Stromal cell of bone marrow (primary cell): Measurements from ENCODE around the gene MKNK1.
"Not testable (repeated sequence)": the region's sequence is repeated elsewhere in the genome, so short reads cannot be mapped to it uniquely, and the experiment has no call there.

Source experiments
- DNase-seq: peaks from one replicate; pipeline ENCODE4 v3.0.0-alpha.2; 2012; ENCODE audit warnings: low read depth

Gene MKNK1

DNA sequence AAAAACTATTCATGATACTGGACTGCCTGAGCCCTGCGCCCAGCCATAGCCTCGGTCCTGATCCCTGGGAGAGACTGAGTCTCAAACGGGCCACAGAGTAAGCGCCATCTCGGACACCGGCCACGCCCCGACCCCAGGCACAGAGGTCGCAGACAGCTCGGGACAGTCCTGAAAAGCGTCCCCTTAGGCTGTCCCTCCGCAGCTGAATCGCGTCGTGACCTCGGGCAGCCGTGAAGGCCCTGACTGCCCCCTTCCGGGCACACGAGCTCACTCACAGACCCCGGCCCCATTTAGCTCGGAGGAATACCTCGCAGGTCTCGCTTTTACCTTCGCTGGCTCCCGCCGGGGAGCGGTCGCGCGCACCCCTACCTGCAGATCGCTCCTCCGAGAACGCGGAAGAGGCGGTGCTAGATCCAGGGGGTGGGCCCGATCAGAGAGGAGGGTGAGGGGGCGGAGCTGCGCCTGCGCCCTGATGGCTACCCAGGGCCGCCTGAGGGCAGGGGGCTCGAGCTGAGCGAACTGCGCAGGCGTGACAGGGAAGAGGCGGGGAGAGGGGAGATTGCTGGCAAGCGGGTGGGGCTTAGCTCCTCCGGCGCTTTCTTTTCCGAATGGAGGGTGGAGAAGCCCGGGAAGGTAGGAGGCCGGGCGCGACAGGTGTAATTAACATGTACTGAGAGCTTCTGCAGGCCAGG is at the start of gene MKNK1:
MKNK1 (minus strand) TSS at position 411 of the 692 bp plus-strand sequence. CDS start 20,941 bp downstream, outside the sequence.
- DNase-seq, result peak; percentile 87

DNA sequence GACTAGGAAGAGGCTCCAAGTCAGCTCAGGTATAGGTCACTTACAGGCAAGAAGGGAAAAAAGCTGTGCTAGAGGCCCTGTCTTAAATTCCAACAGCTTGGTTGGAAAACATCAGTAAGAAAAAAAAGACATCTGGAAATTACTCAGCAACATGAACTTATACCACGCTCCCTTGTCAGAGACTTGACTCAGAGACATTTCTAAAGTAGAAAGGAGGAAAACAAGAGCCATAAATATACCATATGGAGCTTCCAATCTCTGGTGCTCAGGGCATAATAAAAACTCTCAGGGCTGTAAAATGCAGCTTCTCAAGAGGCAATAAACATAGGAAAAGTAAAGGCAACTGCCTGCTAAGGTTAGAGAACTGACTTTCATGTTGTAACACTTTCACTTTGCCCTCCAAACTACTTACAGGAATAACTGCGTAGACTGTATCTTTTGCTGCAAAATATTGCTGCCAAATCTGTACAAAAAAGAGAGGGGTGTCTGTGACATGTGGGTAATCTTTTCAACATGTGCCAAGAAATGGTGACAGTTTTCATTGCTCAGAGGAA is 49.4 kb upstream of the MKNK1 start:
- no peak for DNase-seq

DNA sequence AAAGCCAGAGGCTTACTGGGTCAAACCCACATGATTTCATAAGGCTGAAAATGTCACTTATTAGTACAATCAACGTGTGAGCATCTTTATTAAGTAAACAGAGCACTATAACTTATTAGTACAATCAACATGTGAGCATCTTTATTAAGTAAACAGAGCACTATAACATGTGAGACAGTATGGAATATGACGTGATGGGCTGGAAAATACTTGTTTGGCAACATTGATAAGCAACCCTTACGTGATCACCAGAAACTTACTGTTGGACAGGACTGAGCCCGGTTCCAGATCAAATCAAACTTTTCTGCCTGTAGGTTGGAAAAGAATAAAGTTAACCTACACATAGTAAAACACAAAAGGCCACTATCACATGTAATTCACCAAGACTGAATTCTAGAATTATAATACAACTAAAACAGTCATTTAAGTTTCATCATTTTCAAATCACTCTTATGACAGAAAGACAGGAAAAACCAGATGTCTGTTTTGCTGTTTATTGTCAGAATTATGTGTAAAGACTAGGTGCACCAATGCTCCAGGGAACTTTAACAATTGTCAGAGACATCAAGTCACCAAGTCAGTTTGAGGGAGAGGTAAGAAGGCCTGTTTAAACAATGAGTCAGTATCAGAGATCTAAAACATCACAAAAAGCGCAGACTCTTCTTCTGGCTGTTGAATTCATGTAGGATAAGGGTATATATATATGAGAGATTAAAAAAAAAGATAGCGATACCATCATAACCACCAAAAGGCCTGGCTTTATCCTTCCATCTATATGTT is 48.4 kb upstream of the MKNK1 start:
- no peak for DNase-seq

DNA sequence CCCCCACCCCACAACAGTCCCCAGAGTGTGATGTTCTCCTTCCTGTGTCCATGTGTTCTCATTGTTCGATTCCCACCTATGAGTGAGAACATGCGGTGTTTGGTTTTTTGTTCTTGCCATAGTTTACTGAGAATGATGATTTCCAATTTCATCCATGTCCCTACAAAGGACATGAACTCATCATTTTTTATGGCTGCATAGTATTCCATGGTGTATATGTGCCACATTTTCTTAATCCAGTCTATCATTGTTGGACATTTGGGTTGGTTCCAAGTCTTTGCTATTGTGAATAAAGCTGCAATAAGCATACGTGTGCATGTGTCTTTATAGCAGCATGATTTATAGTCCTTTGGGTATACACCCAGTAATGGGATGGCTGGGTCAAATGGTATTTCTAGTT is 47.1 kb upstream of the MKNK1 start:
- not testable (repeated sequence) for DNase-seq

DNA sequence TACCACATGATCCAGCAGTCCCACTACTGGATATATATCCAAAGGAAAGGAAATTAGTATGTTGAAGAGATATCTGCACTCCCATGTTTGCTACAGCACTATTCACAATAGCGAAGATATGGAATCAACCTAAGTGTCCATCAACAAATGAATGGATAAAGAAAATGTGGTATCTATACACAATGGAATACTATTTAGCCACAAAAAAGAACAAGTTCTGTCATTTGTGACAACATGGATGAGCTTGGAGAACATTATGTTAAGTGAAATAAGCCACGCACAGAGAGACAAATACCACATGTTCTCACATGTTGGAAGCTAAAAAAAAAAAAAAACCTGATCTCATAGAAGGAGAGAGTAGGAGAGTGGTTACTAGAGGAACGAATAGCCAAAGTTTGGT is 46.4 kb upstream of the MKNK1 start:
- no peak for DNase-seq

DNA sequence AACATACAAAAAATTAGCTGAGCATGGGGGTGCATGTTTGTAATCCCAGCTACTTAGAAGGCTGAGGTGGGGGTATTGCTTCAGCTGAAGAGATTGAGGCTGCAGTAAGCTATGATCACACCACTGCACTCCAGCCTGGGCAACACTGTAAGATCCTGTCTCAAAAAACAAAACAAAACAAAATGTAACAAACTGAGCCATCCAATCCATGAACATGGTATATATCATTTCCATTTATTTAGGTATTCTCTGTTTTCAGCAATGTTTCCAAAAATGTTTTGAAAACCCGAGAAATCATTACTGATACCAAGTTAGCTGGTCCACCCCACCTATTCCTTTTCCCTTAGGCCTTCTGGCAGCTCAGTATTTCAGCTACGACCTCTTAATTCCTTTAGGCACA is 45.7 kb upstream of the MKNK1 start:
- no peak for DNase-seq

DNA sequence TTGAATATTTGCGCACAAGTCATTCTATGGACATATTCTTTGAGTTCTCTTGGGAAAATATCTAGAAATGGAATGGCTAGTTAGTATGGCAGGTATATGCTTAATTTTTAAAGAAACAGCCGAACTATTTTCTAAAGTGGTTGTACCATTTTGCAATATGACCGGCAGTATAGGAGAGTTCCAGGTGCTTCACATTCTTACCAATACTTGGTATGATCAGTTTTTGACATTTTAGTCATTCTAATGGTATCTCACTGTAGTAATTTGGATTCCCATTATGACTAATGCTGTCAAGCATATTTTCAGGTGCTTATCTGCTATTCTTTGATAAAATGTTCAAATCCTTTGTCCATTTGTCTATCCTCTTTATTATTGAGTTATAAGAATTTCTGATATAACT is 43.5 kb upstream of the MKNK1 start:
- no peak for DNase-seq

DNA sequence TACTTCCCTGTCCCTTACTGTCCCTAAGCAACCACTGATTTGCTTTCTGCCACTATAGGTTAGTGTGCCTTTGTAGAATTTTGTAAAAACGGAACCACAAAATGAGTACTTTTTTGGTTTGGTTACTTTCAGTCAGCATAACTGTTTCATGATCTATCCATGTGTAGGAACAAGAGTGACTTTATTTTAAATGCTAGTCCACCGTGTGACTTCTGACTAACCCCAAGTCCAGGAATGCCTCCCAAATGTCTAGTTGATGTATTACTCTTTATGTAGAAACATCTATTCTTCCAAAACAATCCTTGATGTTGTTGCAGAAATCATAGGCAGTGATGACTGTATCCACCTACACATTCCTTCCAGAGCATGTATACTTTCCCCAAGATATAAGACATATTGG is 42.8 kb upstream of the MKNK1 start:
- DNase-seq, result no peak

DNA sequence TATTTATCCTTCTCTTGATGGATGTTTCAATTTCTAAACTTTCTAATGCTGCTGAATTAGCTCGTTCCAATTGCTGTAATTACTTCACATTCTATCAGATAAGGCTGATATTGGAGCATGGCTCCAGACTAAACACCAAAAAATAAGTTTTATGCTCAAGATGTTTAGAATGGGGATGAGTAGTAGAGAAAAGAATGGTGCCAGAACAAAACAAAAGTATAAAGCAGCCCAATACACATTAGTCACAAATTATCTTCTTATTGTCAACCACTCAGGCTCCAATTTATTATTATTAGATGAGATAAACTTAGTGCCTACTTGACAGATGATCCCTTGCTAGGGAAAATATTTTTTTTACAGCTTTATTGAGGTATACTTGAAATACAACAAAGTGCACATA is 42.3 kb upstream of the MKNK1 start:
- no peak for DNase-seq

DNA sequence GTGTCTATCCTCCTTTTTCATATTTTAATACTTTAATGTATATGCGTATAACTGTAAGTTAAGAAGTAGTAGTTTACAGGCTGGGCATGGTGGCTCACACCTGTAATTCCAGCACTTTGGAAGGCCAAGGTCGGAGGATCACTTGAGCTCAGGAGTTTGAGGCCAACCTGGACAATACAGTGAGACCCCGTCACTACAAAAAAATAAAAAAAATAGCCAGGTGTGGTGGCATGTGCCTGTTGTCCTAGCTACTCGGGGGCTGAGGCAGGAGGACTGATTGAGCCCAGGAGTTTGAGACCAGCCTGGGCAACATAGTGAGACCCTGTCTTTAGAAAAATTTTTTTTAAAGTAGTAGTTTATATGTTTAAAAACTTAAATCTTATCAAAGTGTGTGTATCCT is 41.7 kb upstream of the MKNK1 start:
- DNase-seq, result no peak

DNA sequence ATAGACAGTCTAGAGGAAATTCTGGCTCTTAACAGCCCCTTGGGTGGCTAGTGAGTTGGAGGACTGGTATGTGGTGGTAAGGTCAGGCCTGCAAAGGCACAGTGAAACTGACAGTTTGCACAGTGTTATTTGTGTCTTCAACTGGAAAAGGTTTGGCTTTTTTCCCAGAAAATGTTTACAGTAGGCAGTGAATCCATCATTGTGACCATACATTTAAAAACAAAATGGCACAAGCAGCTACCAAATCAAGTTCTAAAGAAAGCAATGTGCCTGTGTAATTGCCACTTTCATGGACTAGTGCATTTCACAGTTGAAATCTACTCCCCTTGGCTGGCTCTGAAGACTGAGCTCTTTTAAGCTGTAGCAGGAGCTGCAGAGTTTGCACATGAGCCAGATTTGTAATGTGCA is 39.3 kb upstream of the MKNK1 start:
- DNase-seq, result peak; percentile 63

DNA sequence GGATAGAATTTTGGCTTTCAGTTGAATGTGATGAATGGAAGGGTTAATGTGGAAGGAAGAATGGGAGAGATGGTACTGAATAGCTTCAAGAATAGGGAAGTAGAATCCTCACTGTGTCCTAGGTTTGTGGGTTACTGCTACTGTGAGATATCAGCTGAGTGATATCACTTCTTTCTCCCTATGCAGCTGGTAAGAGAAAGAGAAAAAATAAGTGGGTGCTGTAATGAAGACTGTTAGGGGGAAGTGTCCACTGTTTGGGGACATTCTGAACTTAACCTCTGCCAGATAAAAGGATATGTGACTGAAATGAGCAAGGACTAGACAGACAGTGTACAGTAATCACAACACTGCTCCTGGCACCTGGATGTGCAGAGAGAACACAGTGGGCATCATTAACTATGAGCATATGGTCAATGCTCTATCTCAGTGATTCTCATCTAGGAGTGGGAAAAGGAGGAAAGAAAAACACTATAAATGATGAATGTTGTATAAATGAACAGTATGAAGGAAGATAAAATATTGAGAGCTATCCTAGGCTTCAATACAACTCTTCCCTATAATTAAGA is 38.1 kb upstream of the MKNK1 start:
- no peak for DNase-seq

DNA sequence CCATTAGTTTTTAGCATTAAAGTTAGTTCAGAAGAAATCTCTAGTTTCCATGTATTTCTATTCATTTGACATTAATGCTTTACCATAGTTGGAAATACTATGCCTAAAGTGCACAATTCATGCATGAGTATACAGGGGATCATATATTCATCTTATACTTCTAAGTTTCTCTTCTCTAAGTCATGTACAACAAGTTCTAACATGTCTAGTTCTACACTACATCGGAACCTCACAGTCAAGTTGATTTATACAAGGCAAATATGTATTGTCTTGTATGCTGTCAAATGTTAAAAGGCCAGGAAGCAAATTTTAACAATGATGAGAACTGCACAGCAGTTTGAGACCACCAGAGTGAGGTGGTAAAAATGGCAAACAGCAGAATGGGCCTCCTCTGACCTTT is 35.5 kb upstream of the MKNK1 start:
- DNase-seq, result no peak

DNA sequence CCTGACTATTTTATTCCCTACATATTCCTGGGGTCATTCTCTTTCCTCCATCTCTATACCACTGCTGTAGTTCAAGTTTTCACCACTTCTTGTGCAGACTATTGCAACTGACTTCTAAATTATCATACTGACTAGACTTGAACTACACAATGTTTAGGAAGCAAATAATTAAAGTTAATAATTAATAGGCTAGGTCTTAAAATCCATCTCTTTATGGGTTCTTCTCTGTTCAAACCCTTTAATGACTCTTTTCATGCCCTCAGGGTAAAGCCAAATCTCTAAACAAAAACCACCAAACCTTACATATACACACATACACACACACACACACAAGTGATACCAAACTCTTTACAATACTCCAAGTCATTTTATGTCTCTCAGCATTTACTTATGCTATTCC is 34.9 kb upstream of the MKNK1 start:
- no peak for DNase-seq

DNA sequence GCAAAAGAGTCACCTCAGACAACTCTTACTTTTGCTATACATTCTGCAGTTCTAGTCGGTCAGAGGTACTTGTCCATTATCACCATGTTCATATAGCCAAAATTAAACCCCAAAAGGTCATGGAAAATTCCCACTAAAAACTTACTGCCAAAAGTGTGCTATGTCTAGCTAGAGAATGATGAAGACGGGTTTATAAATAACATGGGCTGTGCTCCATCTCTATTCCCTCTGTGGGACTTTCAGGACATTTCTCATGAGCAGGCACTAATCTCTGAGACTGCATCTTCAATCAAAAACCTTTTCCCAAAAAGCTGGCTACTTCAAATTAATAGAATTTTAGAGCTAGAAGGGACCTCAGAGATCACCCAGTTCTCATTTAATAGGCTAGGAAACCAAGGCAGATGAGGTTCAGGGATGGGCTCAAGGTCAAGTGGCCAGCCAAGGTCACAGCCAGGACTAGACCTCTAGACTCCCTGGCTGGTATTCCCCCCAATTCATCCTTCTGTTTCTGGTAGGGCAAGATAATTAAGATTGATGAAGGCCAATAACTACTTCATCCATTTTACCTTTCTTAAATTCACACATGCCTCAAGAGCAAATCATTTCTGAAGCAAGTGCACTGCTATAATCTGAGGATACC is 33.5 kb upstream of the MKNK1 start:
- no peak for DNase-seq

DNA sequence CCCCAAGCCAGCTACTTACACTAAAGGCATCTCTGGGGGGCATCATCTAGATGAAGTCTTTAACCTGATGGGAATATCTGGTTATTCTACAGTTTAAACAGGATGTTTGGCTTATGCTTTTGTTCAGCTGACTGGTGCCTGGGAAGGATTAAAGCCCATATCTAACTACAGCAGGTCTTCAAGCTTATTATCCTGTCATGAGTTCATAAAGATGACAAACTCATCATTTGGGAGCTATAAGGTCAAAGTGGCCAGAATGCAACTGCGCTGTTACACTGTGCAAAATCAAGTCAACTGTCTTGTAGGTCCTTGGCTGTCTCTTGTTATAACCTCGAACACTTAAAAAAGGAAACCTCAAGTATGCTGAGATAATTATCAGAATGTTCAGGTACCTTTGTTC is 31.1 kb upstream of the MKNK1 start:
- no peak for DNase-seq

DNA sequence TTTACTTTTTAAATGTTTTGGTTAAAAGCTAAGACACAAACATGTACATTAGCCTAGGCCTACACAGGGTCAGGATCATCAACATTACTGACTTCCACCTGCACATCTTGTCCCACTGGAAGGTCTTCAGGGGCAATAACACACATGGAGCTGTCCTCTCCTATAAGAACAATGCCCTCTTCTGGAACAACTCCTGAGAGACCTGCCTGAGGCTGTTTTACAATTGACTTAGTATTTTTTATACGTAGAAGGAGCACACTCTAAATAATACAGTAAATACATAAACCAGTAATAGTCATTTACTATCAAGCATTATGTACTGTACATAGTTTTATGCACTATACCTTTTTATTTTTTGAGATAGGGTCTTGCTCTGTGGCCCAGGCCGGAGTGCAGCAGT is 26.7 kb upstream of the MKNK1 start:
- no peak for DNase-seq

DNA sequence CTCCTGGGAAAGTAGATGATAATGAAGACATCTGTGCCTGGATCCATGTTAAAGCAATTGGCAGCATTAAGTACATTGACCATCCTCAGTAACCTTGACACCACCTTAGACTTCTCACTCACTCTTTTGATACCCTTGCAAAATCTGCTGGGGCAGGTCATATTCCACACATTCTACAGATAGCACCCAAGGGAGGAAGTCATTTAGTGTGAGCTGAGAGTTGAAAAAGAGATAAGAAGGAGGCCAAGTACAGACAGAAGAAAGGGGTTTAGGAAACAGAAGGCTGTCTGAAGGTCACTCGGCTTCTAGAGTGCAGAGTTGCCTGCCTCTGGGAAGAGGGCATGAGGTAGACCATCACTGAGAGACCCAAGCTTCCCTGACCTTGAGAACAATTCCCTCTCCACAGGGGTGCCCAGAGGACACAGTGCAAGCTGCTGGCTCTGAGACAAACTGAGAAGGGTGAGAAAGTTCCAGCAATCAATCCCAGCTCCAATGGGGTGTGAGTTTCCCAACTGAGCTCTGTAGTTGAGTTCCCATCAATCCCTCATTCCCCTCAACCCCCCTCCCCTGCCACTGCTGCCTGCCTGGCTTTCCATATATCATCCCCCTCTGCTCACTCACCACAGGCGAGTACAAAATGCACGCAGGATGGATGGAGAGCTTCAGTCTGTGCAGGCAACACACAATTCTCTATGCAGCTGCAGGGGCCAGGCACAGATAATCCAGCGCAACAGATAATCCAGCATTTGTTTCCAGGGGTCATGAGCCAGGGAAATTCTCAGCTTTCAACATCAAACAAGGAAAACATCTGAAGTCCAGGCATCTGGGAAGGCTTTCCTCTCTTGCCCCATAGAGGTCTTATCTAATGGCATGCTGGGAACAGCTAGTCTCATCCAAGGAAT is 19.9 kb upstream of the MKNK1 start:
- no peak for DNase-seq

DNA sequence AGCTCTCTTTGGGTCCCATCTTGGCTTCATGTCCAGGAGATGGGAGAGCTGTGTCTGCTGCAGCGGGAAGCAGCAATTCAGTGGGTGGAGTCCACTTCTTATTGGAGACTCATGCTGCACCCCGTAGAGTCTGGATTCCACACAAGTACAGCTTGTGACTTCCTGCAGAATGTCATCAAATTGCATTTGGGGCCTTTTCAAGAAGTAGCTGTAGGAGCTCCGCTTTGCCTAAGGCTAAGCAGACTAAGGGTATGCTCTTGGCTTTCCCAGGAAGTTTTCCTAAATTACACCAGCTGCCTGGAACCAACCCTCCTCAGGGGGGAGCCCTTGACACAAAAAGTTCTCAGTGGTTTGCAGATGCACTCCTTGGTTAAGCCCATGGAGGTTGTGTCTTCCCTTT is 18.3 kb upstream of the MKNK1 start:
- DNase-seq, result peak; percentile 21

DNA sequence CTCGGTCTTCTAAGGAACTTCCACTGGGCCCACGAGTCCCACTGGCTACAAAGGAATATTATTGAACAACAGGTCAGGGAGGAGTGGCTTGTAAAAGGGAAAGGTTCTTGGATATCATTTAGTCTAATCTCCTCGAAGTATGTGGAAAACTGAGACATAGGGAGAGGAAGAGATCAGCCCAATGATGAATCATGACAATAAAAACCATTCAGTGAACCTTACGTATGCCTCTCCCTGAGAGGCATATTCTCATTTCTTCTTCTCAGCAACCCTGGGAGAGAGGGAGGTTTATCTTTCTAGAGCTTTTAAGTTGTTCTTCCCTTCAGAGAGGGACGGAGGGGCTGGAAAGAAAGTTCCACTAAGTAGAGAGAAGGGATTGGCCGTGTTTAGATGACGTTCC is 17.9 kb upstream of the MKNK1 start:
- peak; percentile 9 for DNase-seq

DNA sequence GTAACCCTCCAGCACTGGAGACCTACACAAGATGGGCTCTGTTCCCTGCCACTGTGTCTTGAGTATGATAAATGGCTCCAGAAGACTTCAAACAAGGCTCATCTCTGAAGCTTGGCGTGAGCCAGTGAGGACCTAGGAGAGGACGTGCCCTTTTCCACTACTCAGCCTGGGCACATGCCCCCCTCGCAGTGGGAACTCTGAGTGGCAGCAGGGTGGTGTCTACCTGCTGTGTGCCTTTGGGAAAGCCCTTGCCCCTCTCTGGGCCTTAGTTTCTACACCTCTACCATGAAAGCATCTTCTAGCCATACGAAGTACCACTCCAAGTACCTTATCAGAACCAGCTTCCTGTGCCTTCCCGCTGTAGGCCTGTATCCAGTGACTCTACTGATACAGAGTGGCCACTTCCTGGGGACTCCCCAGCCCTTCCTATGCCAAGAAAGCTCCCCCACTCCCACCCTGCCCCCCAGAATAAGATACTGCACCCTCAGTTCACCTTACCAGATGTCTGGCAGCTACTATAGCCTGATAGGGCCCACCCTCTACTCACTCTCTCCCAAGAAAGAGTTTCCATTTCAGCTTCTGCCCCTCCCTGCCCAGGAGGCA is 15.7 kb upstream of the MKNK1 start:
- DNase-seq, result no peak
